HG03575 (cell line): ENCODE data around the gene EIF4E1B.

ENCODE experiments used
- ATAC-seq: cut with Tn5 transposase; IDR thresholded peaks from one replicate; pipeline ENCODE4 v1.9.1; 2021; ENCODE audit not compliant: unreplicated experiment, insufficient number of reproducible peaks, low FRiP score; ENCODE audit errors: extremely low read depth

The EIF4E1B gene

DNA sequence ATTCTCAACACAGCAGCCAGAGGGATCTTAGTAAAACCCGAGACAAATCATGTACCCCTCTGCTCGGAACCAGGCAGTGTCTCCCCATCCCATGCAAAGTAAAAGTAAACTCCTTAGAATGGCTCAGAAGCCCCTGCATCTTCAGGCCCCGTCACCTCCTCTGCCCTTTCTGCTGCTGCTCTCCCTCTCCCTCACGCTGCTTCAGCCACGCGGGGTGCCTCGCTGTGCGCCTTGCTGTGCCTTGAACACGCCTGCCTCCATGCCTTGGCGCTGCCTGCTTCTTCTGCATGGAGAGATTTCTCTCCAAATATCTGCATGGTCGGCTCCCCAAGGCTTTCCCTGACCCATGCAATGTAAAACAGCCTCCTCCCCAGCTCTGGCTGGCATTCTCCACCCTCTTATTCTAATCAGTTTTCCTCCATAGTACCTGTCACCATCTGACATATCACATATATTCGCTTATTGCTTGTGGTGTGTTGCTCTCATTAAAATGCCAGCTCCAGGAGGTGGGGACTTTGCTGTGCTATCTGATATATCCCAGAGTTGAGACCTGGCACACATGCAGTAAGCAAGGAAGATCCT lies 28.5 kb upstream of the EIF4E1B start:
- no peak for ATAC-seq

- no peak for ATAC-seq
Observed at GRCh38 chr5:176603091-176603490, 27.4 kb upstream of the EIF4E1B start.

- no peak for ATAC-seq
Observed at GRCh38 chr5:176606032-176606431, 24.4 kb upstream of the EIF4E1B start.

DNA sequence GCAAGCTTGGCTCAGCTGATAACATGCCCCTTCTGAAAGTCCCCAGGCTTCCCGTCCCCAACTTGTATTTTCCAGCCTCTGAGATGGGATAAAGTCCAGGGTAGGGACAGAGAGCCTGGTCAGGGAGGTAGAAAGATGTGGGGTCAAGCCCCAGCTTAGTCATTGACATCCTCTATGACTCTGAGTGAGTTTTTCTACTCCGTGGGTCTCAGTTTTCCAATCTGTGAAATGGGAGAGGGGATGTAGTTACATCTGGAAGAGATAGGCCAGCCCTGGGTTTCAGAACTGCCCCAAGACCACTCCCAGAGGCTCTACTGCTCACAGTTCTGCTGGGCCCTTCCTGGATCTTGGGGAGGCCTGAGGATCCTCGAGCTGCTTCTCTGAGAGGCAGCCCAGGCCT lies 23.6 kb upstream of the EIF4E1B start:
- ATAC-seq, result no peak

- ATAC-seq, result no peak
Observed at GRCh38 chr5:176608142-176608705, 22.3 kb upstream of the EIF4E1B start.

DNA sequence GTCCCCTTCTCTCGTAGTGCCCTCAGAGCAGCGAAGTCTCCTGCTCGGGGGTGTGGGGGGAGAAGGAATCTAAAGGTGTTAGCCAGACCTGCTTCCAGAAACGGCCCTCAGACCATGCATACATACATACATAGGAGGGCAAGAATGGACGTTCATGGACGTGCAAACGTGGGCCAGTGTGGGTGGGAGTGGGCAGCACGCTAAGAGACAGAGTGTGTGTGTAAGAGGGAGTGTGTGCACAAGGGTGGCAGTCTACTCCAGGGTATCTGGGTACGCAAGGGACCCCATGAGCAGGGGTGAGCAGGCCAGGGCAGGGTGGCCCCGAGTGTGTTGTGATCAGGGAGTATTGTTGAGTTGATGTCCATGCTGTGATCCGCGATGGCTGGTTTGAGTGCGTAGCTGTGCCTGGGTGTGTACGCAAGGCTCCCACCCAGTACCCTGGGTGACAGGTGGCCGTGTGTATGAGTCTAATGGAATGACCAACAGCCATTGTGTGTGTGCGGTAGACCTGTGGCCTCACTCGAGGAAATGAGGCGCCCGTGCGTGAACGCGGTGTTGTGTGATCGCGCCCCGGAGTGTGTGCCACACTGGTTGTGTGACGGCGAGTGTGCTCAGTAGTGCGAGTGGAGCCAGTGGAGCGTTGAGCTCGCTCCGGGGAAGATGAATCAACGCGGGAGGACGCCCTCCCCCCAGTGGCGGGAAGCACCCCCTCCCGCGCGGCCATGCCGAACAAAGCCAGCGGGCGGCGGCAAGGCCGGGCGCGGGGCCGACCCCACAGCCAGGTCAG lies 21.3 kb upstream of the EIF4E1B start:
- ATAC-seq, result no peak

DNA sequence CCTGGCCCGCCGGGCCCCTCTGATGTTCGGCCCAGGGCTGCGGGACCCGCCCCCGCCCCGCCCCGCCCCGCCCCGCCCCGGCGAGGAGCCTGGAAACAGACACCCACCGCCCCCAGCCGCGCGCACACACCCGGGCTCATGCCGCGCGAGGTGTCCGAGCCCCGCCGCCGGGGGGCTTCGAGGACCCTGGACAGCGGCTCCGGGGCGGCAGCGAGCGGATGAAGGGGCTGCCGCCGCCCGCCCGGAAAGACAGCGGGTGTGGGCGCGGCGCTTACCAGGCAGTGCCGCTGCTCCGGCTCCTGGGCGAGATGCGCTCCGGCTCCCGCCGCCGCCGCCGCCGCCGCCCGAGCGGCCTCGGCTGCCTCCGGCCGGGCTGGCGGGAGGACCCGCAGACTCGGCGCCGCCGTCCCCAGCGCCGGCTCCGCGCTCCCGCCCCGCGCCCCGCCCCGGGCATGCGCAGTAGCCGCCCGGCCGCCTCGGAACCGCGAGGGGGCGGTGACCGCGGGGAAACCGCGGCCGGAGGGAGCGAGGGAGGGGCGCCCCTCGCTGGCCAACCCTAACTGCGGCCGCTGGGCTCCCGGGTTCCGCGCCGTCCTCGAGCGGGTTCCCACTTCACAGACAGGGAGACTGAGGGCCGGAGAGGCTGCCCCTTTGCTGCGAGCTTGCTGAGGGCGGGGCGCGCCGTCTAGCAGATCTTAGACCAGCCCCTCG lies 20.6 kb upstream of the EIF4E1B start, which contains the start of gene GPRIN1:
TSS of gene GPRIN1 (minus strand) at position 433 of the 711 bp plus-strand sequence. CDS start 10,322 bp downstream, outside the sequence.
- no peak for ATAC-seq

GRCh38 chr5:176610435-176610773 lies 20.1 kb upstream of the EIF4E1B start:
- no peak for ATAC-seq

DNA sequence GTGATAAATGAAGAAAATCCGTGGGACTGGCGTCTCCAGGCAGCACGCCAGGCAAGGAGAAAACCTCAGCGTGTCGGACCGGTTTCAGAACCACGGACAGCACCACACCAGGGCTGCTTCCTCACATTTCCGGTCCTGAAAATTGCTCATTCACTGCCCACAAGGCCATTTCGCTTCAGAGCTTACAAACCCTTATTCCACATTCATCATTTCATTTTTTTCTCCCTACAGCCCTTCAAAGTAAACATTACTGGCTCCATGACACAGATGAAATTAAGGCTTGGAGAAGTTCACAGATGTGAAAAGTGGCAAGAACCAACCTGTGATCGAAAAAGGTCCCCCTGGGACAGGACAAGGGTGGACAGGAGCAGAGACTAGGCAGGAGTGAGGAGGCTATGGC lies 19.0 kb upstream of the EIF4E1B start:
- ATAC-seq, result no peak

DNA sequence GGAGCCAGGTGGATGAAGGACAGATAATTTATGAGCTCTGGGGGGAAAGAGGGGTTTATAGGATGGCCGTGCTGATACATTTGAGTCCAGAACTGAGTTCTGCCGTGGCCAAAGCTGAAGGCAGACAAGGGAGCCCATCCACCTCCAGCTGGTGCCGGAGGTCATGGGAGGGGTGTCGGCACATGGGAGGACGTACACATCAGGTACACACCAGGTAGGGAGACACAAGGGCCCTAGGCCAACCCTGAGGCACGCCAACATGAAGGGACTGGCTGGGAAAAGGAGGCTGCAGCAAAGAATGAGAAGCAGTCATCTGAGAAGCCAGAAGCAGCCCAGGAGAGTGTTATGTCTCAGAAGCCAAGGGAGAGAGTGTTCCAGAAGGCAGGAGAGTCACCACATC lies 18.5 kb upstream of the EIF4E1B start:
- no peak for ATAC-seq

GRCh38 chr5:176612855-176613254 lies 17.6 kb upstream of the EIF4E1B start:
- no peak for ATAC-seq

DNA sequence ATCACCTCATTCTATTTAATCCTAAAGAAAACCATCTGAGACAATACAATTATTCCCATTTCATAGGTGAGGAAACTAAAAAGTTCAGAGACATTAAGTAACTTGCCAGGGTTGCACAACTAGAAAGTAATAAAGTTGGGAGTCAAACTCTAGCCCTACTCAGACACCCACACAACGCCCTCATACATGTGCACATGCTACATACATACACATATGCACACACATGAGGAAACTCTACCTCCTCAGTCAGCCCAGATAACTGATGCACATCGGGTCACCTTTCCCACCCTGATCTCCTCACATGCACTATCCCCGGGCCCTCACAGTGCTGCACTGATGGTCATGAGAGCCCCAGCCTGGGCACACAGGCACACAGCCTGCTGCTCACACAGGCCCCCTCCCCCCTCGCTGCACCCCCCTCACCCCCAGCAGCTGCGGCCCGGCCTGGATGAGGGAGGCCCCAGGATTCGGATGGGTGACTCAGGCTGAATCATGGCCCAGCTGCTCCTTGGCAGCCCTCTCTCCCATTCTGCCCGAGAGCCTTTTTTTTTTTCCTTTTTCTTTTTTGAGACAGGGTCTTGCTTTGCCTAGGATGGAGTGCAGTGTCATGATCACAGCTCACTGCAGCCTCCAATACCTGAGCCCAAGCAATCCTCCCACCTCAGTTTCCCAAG lies 15.5 kb upstream of the EIF4E1B start:
- ATAC-seq, result no peak

DNA sequence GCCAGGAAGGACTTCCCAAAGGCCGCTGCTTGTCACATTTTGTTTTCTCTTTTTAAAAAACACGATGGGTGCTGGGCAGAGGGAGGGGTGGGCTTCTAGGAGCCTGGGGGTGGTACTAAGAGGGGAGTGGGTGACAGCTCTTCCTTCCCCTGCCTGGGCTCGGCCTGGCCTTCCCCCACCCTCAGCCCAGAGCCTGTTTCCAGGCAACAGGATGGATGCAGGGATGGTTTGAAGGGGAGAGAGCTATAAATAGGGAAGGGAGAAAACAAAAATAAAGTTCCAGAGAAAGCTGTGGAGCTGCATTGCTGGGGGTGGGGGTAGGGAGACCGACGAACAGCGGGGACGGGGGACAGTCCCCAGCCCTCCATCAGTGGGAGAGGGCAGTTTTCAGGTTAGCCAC lies 14.0 kb upstream of the EIF4E1B start:
- no peak for ATAC-seq

GRCh38 chr5:176618783-176619182 lies 11.7 kb upstream of the EIF4E1B start:
- ATAC-seq, result no peak

- ATAC-seq, result no peak
Observed at GRCh38 chr5:176619203-176619568, 11.3 kb upstream of the EIF4E1B start.

- ATAC-seq, result no peak
Observed at GRCh38 chr5:176619569-176620332, 10.7 kb upstream of the EIF4E1B start.

GRCh38 chr5:176620333-176620981 lies 10.0 kb upstream of the EIF4E1B start:
- no peak for ATAC-seq

DNA sequence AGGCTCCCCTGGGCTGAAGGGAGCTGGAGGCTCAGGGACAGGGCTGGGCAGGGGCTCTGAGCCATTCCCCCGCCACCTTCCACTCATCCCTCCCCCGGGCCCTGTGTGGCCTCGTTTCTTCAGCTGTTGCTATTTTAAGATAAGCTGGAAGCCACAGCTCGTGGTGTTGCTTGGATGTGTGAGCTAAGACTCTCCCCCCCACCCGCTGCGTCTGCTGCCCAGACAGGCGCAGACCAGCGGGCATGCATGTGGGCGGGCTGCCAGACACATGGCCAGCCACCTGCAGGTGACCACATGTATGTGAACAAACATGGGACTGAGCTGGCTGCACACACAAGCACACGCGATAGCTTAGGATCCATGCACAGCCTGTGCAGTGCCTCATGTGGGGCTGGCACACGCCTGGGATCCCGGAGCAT lies 8.8 kb upstream of the EIF4E1B start:
- no peak for ATAC-seq
